HepG2 (cell line): Measurements from ENCODE around the gene UBE2S. TPM values are rescaled to one million over a fixed set of nuclear protein-coding genes. Genes with fewer than 3 reads are reported as not detected.

ENCODE experiments used
- ATAC-seq: fragments of 200-7000 bp; cut with Tn5 transposase; 3 replicates; pipeline ENCODE4 v1.9.1; 2020; ENCODE audit warnings: mild to moderate bottlenecking, moderate library complexity
- BruUV-seq: library from RNA; stranded (reverse); fragments of 400-500 nt; replicated peaks from 2 replicates; lab custom pipeline; 2021; lab: Mats Ljungman, UMichigan
- CTCF ChIA-PET: fragments of 300-600 bp; formaldehyde crosslinking; extraction: SDS; loops from one replicate; lab custom pipeline; 2021; ENCODE audit warnings: low total read pairs, inconsistent platforms, low intra/inter-chr PET ratio; lab: Yijun Ruan, JAX
- POLR2A ChIA-PET: fragments of 350-600 bp; sonication (Branson Sonifier 250); formaldehyde crosslinking; loops from one replicate; lab custom pipeline; 2020; ENCODE audit warnings: antibody characterized with exemption, inconsistent platforms; lab: Yijun Ruan, JAX
- DNase-seq: peaks from one replicate; pipeline ENCODE4 v3.0.0-alpha.2; 2015; ENCODE audit warnings: low spot score
- FAIRE-seq: peaks from 3 replicates; lab custom pipeline; 2011; peaks lifted over from hg19 to GRCh38; lab: Jason Lieb, UNC
- H2AFZ ChIP-seq: one replicate; pipeline ENCODE4 v1.6.1; 2011; ENCODE audit warnings: low read length, inconsistent platforms
- H3K27ac ChIP-seq: fragments of 300-600 bp; 3 replicates; pipeline ENCODE4 v1.8.0; 2011; ENCODE audit warnings: mixed run types, mild to moderate bottlenecking, mixed read lengths, low read length, inconsistent platforms; ENCODE audit not compliant: insufficient read depth; ENCODE audit errors: extremely low read length
- H3K27me3 ChIP-seq, 2 experiments: fragments of 200-600 bp in 1 of 2; 2 replicates in 1 of 2; 3 replicates in 1 of 2; pipeline versions ENCODE4 v1.6.0 to v1.8.0; 2011; ENCODE audit warnings: low read length in 2 of 2, mild to moderate bottlenecking in 2 of 2, moderate library complexity in 2 of 2, inconsistent platforms in 1 of 2; ENCODE audit not compliant: insufficient read depth in 2 of 2, control insufficient read depth in 1 of 2
- H3K36me3 ChIP-seq, 2 experiments: fragments of 200-600 bp in 1 of 2; replicated peaks in 1 of 2; 2 replicates in 1 of 2; 3 replicates in 1 of 2; pipeline versions ENCODE4 v1.5.1 to v1.8.0; 2011; ENCODE audit warnings: low read length in 2 of 2, inconsistent platforms in 1 of 2; ENCODE audit not compliant: insufficient read depth in 2 of 2, control insufficient read depth in 1 of 2
- H3K4me1 ChIP-seq: 2 replicates; pipeline ENCODE4 v1.5.1; 2012; ENCODE audit warnings: low read length, inconsistent platforms; ENCODE audit not compliant: insufficient read depth
- H3K4me2 ChIP-seq: 2 replicates; pipeline ENCODE4 v1.6.0; 2011; ENCODE audit warnings: low read depth, low read length, inconsistent platforms
- H3K4me3 ChIP-seq, 3 experiments: fragments of 200-600 bp in 1 of 3; sonication (generic), shearing (Covaris generic) in 1 of 3; replicated peaks in 1 of 3; 2 replicates each; pipeline ENCODE4 v1.5.1; 2011 to 2016; ENCODE audit warnings: low read length in 3 of 3, inconsistent platforms in 2 of 3, low read depth in 2 of 3, mild to moderate bottlenecking in 2 of 3, control low read depth in 1 of 3, mixed read lengths in 1 of 3; ENCODE audit not compliant: insufficient read depth in 1 of 3
- H3K79me2 ChIP-seq: one replicate; pipeline ENCODE4 v1.6.1; 2011; ENCODE audit warnings: low read length, inconsistent platforms; ENCODE audit not compliant: insufficient read depth
- H3K9ac ChIP-seq: 2 replicates; pipeline ENCODE4 v1.6.0; 2011; ENCODE audit warnings: mild to moderate bottlenecking, low read depth, low read length, inconsistent platforms; ENCODE audit not compliant: insufficient read depth
- H3K9me3 ChIP-seq: 2 replicates; pipeline ENCODE4 v1.5.1; 2012; ENCODE audit warnings: mild to moderate bottlenecking, low read length
- H4K20me1 ChIP-seq: 2 replicates; pipeline ENCODE4 v1.6.0; 2011; ENCODE audit warnings: inconsistent platforms, mild to moderate bottlenecking, low read length, moderate library complexity; ENCODE audit not compliant: insufficient read depth
- EZH2 ChIP-seq: conservative IDR thresholded peaks from 2 replicates; pipeline ENCODE4 v1.6.1; 2012; ENCODE audit warnings: mild to moderate bottlenecking, low read depth, low read length, moderate library complexity
- NR3C1 ChIP-seq: sonication (generic); formaldehyde crosslinking; IDR thresholded peaks from 2 replicates; pipeline ENCODE4 v1.4.0; 2020; ENCODE audit warnings: missing genetic modification reagents
- SIN3A ChIP-seq: IDR thresholded peaks from 2 replicates; pipeline ENCODE4 v1.6.1; 2011; ENCODE audit warnings: low read depth, mild to moderate bottlenecking, control low read depth, low read length, borderline replicate concordance
- ZNF652 ChIP-seq: IDR thresholded peaks from 2 replicates; pipeline ENCODE4 v1.6.1; 2016; ENCODE audit warnings: low read depth, borderline replicate concordance
- WGBS: methylation state at CpG from one replicate; pipeline ENCODE4 v1.1.6; 2017; ENCODE audit warnings: low lambda C conversion rate; 5-methylcytosine and 5-hydroxymethylcytosine counted together
- in situ Hi-C: cut with HindIII; loops from 2 replicates; pipeline ENCODE4 v1.10.0; 2017; ENCODE audit warnings: low pct_unique_long_range_greater_than_20kb; ENCODE audit not compliant: extremely low pct_ligation_motif_present
- intact Hi-C: fragments of 100-400 bp; cut with micrococcal nuclease; formaldehyde crosslinking; loops from one replicate; pipeline ENCODE4 v1.10.0; 2022; ENCODE audit not compliant: unreplicated experiment
- polyA plus RNA-seq, 8 experiments: library from polyadenylated mRNA; depleted of rRNA in 3 of 8; stranded (reverse) in 7 of 8; unstranded in 1 of 8; fragments of >200 nt; fragmentation: Illumina TruSeq in 4 of 8; extraction: Trizol in 4 of 8; gene quantifications; 2 replicates each; pipeline versions ENCODE4 v1.2.1 to v1.2.3, GENCODE V29; 2011 to 2016; ENCODE audit warnings: low read depth in 4 of 8, missing spikeins in 1 of 8, mixed read lengths in 1 of 8; ENCODE audit not compliant: insufficient read depth in 1 of 8
- total RNA-seq, 5 experiments: library from RNA; depleted of rRNA; stranded (reverse); fragments of >200 nt; fragmentation: Illumina TruSeq; extraction: Trizol; gene quantifications; 2 replicates each; pipeline ENCODE4 v1.2.3, GENCODE V29; 2016; ENCODE audit warnings: low read depth in 1 of 5
- TF ChIP-seq, protein P1 (sequence below): sonication (generic); formaldehyde crosslinking; IDR thresholded peaks from 2 replicates; pipeline ENCODE4 v1.4.0; 2020; ENCODE audit warnings: missing genetic modification reagents, mild to moderate bottlenecking, borderline replicate concordance

UBE2S gene
- total and polyA plus RNA-seq, 2 of the 13 experiments (the other 11 are each of a cell fraction or from before 2014, with no cell fraction given) = 32.2 to 39.3 TPM

DNA sequence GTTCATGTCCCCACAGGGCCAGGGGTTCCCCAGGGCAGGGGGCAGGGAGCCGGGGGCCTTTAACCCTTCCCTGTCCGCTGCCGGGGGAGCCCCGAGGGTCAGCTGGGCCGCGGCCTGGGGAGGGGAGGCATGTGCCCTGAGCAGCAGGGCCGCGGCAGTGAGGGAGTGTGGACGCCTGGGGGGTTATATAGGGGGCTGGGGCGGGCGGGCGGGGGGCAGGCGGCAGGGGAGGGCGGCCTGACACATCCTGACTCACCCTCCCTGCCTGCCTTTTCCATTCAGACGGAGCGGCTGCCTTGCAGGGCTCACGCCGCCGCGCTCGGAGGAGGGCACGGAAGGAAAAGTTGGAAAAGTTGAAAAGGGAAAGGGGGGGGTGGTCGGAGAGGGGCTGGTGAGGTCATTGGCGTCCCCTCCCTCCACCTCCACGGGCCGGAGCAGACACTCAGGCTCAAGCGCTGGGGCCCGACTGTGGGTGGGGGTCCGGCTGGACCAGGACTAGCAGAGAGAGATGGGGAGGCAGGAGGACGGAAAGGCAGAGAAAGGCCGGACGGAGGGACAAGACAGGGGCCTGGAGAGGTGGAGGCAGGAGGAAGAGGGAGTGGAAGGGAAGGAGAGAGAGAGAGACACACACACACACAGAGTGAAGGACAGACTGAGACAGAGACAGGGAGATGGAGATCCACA, 37.1 kb downstream of the UBE2S start, which contains the start of gene IL11:
Gene IL11, minus strand, starts transcription at position 159 of the 684 bp plus-strand sequence. Its CDS starts 153 bp downstream, at position 6.
- Histone ChIP-seq H3K4me1 (peaks cover 53% of the 10 kb centered on the region), H3K4me3 (peak within 1 kb of the TSS in 2 of 3 experiments; percentile 54 to 66; a peak in 3 of 6 replicates), H3K9ac (no peak within 1 kb of the TSS), H3K27ac (no peak within 1 kb of the TSS), H4K20me1 (no peaks in the 10 kb centered on the region), H3K79me2 (no peaks in the 10 kb centered on the region), H3K27me3 (peaks cover 7 to 35% of the 10 kb centered on the region in 2 experiments; a peak in 4 of 5 replicates), H3K9me3 (no peaks in the 10 kb centered on the region), H3K36me3 (no peaks in the 10 kb centered on the region), H2AFZ (no peak within 1 kb of the TSS), H3K4me2 (peak within 1 kb of the TSS; percentile 67)
- no peak for DNase-seq
- no peak for FAIRE-seq
- POLR2A ChIA-PET = interaction anchor here (1.3 kb wide), 1 partner anchor 31 kb away, joined by 3 read pairs; no protein-coding TSS in a partner anchor
- ATAC-seq = no peak
- in situ Hi-C loops (no loop called here), intact Hi-C loops (no loop called here)
- CTCF ChIA-PET = no interaction called here
- no TSS peak for BruUV-seq
- TF ChIP-seq EZH2 (0 out of 2 replicates have a peak, but pooled peaks have one; percentile 20), ZNF652 (peak; percentile 83), SIN3A (peak; percentile 34; the same call in 1 of the 2 replicates), NR3C1 (CRISPR knock-in tag) (no peak)
- TF ChIP-seq, protein P1, sequence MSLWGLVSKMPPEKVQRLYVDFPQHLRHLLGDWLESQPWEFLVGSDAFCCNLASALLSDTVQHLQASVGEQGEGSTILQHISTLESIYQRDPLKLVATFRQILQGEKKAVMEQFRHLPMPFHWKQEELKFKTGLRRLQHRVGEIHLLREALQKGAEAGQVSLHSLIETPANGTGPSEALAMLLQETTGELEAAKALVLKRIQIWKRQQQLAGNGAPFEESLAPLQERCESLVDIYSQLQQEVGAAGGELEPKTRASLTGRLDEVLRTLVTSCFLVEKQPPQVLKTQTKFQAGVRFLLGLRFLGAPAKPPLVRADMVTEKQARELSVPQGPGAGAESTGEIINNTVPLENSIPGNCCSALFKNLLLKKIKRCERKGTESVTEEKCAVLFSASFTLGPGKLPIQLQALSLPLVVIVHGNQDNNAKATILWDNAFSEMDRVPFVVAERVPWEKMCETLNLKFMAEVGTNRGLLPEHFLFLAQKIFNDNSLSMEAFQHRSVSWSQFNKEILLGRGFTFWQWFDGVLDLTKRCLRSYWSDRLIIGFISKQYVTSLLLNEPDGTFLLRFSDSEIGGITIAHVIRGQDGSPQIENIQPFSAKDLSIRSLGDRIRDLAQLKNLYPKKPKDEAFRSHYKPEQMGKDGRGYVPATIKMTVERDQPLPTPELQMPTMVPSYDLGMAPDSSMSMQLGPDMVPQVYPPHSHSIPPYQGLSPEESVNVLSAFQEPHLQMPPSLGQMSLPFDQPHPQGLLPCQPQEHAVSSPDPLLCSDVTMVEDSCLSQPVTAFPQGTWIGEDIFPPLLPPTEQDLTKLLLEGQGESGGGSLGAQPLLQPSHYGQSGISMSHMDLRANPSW = no peak
- 4% methylated on average over 32 of the region's 32 CpGs for WGBS
